HG03175 (cell line): ENCODE results near the gene LCLAT1.
"Not testable (repeated sequence)": the region's sequence is repeated elsewhere in the genome, so short reads cannot be mapped to it uniquely, and the experiment has no call there.

ENCODE experiments used
- ATAC-seq: cut with Tn5 transposase; IDR thresholded peaks from one replicate; pipeline ENCODE4 v1.9.1; 2021; ENCODE audit warnings: mild to moderate bottlenecking, moderate library complexity; ENCODE audit not compliant: unreplicated experiment

The LCLAT1 gene

GRCh38 chr2:30633039-30633438 is 186.0 kb downstream of the LCLAT1 start:
- no peak for ATAC-seq

GRCh38 chr2:30636311-30636710 is 189.3 kb downstream of the LCLAT1 start:
- no peak for ATAC-seq

- no peak for ATAC-seq
Measured at GRCh38 chr2:30639836-30640235, 192.8 kb downstream of the LCLAT1 start.

GRCh38 chr2:30641765-30642345 is 194.8 kb downstream of the LCLAT1 start:
- no peak for ATAC-seq

GRCh38 chr2:30643013-30643412 is 196.0 kb downstream of the LCLAT1 start:
- ATAC-seq: not testable (repeated sequence)

- no peak for ATAC-seq
Measured at GRCh38 chr2:30643674-30644073, 196.6 kb downstream of the LCLAT1 start.

- ATAC-seq: no peak
Measured at GRCh38 chr2:30645081-30645744, 198.2 kb downstream of the LCLAT1 start.

- no peak for ATAC-seq
Measured at GRCh38 chr2:30645745-30646119, 198.7 kb downstream of the LCLAT1 start.

GRCh38 chr2:30647752-30648457 is 200.9 kb downstream of the LCLAT1 start:
- no peak for ATAC-seq

- no peak for ATAC-seq
Measured at GRCh38 chr2:30649278-30649677, 202.2 kb downstream of the LCLAT1 start.

- ATAC-seq: no peak
Measured at GRCh38 chr2:30649828-30650227, 202.8 kb downstream of the LCLAT1 start.

GRCh38 chr2:30652271-30652915 is 205.3 kb downstream of the LCLAT1 start:
- no peak for ATAC-seq

- ATAC-seq: no peak
Measured at GRCh38 chr2:30653847-30654246, 206.8 kb downstream of the LCLAT1 start.

GRCh38 chr2:30654404-30654803 is 207.4 kb downstream of the LCLAT1 start:
- ATAC-seq: no peak

- ATAC-seq: no peak
Measured at GRCh38 chr2:30655211-30655610, 208.2 kb downstream of the LCLAT1 start.

GRCh38 chr2:30655660-30656059 is 208.6 kb downstream of the LCLAT1 start:
- no peak for ATAC-seq

- ATAC-seq: no peak
Measured at GRCh38 chr2:30656079-30656478, 209.0 kb downstream of the LCLAT1 start.

GRCh38 chr2:30661173-30662107 is 214.4 kb downstream of the LCLAT1 start:
- no peak for ATAC-seq

GRCh38 chr2:30662268-30663131 is 215.5 kb downstream of the LCLAT1 start:
- no peak for ATAC-seq

- no peak for ATAC-seq
Measured at GRCh38 chr2:30663321-30663720, 216.3 kb downstream of the LCLAT1 start.
